CD4-positive, alpha-beta T cell treated with Interleukin-10 for 1 hour (primary cell): Measurements from ENCODE around the gene RABL6.
A peak's percentile ranks its signal among the peaks of the same experiment; 100 is the strongest.
"Not testable (repeated sequence)": the region's sequence is repeated elsewhere in the genome, so short reads cannot be mapped to it uniquely, and the experiment has no call there.

Source experiments
- DNase-seq: peaks from one replicate; pipeline ENCODE4 v3.0.0-alpha.2; 2020

The RABL6 gene

DNA sequence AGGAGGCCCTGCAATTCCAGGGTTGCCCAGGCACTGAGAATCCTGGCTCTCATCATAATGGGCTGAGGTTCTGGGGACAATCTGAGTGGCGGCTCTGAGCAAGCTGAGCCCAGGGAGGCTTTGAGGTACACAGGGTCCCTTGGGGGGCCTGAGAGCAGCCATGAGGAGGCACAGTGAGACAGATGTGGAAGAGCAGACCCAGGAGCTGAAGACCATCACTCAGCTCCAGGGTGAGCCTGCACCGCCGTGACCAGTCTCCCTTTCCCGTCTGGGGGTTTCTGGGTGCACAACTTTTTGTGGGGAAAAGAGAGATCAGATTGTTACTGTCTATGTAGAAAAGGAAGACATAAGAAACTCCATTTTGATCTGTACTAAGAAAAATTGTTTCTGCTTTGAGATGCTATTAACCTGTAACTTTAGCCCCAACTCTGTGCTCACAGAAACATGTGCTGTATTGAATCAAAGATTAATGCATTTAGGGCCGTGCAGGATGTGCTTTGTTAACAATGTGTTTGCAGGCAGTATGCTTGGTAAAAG lies 11.4 kb upstream of the RABL6 start, which contains the start of gene CCDC183:
Gene CCDC183, plus strand, starts transcription at position 101 of the 537 bp plus-strand sequence. Its CDS starts 60 bp downstream, at position 161.
- no peak for DNase-seq

DNA sequence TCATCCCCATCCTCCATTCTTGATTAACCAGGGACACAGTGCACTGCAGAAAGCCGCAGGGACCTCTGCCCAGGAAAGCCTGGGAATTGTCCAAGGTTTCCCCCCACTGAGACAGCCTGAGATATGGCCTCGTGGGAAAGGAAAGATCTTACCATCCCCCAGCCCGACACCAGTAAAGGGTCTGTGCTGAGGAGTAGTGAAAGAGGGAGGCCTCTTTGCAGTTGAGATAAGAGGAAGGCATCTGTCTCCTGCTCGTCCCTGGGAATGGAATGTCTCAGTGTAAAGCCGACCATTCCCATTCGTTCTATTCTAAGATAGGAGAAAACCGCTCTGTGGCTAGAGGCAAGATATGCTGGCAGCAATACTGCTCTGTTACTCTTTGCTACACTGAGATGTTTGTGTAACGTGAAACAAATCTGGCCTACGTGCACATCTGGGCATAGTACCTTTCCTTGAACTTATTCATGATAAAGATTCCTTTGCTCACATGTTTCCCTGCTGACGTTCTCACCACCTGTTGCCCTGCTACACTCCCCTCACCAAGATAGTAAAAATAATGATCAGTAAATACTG lies 10.9 kb upstream of the RABL6 start:
- not testable (repeated sequence) for DNase-seq

DNA sequence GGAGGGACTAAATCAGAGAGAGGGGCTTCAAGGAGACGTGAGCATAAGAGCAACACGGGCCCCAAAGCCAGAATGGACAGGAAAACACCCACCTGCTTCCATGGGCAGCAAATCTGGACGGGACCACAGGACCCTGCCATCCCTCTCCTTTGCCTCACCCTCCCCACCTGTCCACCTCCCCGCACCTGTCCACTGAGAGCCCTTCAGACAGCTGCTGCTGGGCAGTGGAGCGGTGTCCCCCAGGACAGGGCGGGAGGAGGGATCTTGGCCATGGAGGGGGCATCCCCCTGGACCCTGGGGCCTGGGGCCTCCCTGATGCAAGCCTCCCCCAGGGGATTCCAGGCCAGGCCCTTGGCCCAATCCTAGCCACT lies 9.1 kb upstream of the RABL6 start:
- no peak for DNase-seq

DNA sequence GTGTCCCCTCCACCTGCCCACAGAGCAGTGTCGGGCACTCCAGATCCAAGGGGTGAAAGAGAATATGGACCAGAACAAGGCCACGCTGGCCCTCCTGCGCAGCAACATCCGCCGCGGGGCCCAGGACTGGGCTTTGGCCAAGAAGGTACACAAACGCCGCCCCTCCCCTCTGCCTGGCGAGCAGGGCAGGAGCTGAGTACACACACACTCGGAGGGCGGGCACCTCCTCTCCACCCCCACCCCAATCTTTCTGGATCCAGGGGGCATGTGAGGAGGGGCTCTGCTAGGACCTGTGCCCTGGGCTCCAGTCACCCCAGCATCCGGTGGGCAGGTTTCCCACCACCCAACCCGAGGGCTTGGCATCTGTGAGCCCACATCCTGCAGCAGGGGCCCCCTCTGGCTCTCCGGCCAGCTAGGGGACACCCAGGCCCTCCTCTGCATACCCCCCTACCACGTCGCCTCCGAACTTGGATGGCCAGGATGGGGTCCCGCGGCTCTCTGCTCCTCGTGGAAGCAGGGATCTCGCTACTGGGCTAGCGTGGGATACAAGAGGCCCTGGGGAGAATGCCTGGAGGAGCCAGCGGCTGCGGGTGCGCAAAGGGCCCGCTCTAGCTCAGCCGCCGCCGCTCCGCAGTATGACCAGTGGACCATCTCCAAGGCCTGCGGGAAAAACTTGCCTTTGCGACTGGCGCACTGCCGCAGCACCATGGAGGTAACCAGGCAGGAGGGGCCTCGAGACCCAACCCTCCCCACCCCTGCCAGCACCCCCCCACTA lies 8.5 kb upstream of the RABL6 start:
- no peak for DNase-seq

DNA sequence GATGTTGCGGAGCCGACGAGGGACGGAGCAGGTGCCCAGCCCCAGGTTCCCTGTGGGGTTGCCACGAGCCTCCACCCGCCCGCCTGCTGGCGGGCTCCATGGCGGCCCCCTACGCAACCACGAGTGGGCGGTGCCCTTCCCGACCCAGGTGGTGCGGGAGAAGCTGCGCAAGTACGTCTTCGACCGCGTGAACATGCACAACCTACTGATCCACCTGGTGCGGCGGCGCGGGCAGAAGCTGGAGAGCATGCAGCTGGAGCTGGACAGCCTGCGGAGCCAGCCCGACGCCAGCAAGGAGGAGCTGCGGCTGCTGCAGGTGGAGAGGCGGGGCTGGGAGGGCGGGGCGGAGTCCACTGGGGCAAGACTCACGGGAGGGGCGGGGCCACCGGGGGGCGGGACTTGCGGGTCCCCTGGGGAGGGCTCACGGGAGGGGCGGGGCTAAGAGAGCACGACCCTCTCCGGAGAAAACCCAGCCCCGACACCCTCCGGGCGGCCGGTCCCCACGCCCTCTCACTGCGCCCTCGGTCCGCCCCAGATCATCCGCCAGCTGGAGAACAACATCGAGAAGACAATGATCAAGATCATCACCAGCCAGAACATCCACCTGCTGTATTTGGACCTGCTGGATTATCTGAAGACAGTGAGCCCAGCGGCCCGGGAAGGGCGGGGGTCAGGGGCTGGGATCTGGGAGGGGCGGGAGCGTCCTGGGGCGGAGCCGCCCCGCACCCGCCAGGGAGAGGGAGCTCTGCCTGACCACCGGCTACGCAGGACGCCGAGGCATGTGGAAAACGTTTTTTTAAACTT lies 7.7 kb upstream of the RABL6 start:
- peak; percentile 91 for DNase-seq

DNA sequence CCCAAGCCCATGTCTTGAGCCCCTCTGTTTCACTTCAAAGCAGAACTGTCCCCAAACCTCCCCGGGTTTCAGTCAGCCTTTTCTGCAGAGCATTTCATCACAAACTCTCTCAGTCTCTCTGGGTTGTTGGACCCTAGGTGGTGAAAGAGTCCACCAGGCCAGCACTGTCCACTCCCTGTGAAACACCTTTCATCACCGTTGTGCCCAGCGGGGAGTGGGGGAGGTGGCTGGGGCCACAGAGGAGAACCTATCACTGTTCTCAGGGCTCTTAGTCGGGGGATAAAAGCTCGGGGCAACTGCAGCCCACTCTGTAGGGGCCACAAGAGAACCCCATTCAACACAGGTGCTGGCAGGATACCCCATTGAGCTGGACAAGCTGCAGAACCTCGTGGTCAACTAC lies 5.4 kb upstream of the RABL6 start:
- DNase-seq, result no peak

DNA sequence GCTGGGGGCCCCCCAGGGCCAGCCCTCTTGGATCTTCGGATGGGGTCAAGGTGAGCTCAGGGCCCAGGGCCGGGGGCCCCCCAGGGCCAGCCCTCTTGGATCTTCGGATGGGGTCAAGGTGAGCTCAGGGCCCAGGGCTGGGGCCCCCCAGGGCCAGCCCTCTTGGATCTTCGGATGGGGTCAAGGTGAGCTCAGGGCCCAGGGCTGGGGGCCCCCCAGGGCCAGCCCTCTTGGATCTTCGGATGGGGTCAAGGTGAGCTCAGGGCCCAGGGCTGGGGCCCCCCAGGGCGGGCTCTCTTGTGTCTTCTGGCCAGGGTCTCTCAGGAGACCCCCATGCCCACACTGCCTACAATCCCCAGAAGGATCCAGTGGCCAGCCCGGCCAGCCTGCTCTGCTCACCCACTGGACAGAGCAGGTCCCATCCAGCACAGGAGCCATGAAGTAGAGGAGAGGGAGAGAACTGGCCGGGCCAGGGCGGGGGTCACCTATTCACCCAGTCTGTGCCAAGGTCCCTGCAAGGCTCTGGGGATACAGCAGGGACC lies 4.7 kb upstream of the RABL6 start:
- not testable (repeated sequence) for DNase-seq

DNA sequence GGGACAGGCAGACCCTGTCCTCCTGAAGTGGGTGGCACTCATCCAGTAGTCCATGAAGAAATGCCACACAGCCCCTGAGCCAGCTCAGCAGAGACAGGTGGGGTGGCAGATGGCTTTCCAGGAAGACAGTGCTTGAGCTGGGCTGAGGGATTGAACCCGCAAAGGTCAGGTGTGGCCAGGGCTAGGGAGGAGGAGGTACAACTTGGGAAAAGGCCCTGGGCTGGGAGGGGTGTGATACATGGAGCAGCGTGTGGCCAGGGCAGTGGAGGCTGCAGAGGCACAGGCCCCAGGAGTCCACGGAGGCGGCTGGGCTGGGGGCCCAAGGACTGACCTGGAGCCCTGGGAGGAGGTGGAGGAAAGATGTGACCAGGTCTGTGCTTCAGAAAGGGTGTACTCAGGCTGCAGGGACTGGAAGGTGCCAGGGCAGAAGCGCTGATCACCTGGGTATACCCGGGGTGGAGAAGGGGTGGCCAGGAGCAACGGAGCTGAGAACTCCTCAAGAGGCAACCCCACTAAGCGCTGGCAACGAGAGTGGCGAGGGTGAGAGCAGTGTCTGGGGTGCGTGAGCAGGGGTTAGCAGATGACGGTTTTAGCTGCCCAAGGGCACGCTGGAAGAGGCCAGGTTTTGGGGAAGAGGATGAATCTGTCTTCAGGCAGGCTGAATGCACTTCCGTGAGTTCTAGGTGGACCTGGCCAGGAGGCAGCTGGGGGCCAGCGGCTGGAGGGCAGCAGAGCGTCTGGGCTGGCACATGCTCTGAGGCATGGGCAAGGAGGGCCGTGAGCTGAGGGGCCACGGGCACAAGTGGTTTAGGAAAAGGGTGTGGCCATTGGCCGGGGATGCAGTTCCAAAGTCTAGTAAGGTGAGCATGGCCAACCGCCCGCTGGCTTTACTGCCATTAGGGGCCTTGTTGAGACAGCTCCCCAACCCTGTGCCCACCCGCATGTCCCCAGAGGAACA lies 3.9 kb upstream of the RABL6 start:
- no peak for DNase-seq

DNA sequence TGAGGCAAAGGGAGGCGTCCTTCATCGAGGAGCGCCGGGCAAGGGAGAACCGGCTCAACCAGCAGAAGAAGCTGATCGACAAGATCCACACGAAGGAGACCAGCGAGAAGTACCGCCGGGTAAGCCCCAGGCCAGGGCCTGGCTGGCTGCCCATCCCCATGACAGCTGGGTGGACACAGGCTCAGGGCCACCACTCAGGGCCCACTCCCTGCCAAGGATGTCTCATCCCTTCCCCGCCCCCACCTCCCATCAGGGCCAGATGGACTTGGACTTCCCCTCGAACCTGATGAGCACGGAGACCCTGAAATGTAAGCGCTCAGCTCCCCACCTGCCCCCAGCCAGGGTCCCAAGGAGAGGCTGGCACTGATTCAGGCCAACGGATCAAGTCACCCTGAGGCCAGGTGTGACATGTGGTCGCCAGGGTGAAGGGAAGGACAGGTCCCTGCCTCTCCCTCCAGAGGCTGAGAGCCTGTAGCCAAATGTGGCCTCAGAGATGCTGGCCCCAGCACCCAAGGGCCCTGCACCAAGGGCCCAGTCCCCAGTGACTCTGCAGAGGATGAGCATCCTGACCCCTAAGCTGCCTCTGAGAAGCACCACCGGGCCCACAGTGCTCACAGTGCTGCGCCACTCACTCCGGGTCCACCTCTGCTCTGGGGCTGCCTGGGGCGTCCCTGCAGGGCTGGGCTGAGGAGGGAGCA lies 3.1 kb upstream of the RABL6 start:
- DNase-seq, result no peak

DNA sequence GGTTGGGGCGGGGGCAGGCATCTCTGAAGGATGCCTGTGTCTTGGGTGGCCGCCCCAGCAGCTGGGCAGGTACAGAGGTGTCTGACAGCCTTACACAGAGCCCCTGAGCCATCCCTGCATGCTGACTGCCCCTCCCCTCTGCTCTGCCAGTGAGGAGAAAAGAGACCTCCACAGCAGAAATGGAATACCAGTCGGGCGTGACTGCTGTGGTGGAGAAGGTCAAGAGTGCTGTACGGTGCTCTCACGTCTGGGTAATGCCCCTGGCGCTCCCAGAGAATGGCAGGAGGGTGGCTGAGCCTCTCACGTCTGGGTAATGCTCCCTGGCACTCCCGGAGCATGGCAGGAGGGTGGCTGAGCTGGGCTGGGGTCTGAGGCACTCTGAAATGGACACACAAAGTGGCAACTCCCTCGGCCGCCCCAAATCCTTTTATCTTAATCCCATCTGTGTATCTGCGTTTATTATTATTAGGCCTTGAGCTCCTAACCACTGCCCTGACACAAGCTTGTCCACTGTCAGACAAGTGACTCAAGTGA lies 2.5 kb upstream of the RABL6 start:
- DNase-seq, result no peak

DNA sequence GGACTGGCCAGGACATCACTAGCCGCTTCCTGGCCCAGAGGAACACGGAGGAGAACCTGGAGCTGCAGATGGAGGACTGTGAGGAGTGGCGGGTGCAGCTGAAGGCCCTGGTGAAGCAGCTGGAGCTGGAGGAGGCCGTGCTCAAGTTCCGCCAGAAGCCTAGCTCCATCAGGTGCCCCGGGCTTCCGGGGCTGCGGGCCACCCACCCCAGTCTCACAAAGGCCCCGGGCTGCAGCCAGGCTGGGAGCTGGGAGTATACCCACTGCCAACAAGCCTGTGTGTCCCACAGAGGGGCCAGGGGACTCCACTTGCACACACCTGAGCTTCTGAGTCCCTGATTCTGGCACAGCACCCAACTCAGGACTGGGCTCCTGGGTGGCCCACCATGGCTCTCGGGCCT lies 1.7 kb upstream of the RABL6 start:
- no peak for DNase-seq

DNA sequence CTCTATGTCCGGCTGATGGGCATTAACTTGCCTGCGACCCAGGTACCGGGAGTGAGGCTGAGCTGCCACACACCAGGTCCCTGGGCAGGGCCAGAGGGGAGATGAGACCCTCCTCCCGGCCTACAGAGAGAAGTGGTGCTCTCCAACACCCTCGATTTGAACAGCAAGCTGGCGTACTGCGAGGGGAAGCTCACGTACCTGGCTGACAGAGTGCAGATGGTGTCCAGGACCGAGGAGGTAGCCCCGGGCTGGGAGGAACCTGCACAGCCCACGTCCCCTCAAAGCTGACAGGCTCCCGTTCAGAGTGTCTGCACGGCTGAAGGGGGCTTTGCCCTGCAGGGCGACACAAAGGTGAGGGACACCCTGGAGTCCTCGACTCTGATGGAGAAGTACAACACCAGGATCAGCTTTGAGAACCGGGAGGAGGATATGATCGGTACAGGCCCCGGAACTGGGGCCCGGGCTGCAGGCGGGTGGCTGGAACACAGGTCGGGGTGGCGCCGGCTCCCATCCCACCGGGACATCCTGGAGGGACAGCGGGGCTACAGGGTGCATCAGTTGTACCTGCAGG lies 1.0 kb upstream of the RABL6 start:
- DNase-seq, result no peak

DNA sequence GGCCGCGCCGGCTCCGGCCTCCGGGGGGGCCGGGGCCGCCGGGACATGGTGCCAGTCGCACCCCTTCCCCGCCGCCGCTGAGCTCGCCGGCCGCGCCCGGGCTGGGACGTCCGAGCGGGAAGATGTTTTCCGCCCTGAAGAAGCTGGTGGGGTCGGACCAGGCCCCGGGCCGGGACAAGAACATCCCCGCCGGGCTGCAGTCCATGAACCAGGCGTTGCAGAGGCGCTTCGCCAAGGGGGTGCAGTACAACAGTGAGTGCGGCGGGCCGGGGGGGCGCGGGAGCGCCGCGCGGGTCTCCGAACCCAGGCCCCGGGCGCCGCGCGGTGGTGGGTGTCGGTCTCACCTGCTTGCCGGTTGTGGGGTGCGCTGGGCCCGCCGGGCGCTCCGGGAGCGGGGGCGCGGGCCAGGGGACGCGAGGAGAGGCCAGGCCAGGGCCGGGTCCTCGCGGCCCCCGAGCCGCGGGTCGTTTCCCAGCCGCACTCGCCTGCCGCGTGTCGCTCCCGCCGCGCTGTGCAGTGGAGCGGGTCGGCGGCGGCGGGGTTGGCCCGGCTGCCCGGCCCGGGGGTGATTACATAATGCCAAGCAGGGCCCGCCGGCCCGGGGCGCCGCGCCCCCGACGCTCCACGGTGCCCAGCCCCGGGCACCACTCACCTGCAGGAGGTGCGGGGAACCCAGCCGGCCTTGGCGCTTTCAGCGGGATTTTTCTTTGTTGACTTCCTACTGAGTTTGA lies 492 bp downstream of the RABL6 start:
- peak; percentile 56 for DNase-seq

DNA sequence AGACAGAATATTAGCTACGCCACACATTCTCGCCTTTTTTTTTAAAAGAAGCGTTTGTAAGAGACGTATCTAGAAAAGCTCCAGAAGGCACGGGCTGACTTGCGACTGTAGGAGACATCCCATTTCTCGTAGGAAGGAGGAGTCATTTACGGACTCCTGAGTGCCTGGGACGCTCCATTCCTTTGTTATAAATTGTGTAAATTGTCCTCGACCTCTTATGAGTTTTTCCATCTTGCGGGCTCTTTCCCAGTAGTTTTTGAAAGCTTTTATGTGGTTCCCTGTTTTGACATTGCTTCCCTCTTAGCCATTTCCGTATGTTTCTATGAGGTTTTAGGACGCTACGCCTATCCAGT lies 1.0 kb downstream of the RABL6 start:
- DNase-seq, result no peak

DNA sequence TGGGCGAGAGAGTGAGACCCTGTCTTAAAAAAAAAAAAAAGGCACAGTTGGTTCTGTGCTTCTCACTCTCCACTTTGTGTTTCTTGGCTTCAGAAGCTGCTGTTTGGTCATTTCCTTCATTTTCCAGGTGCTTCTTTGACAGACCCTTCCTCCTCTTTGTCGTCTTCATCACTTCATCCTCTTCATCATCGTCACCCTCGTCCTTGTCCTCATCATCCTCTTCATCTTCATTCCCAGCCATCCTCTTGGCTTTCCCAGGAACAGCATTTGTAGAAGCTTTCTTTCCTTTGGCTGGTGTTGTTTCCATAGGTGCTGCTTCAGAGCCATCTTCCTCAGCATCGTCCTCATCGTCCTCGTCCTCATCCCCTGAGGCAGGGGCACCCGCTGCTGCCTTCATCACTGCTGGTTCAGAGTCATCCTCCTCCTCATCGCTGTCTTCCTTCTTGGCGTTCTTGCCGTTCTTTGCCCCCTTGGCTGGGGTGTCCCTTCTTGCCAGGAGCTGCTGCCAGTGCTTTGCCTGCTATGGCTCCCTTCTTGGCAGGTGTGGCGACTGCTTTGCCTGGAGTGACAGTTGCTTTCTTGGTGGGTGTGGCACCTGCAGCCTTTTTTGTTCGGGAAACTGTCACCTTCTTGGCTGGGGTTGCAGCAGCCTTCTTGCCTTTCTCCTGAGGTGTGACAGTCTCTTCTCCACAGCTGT lies 7.1 kb downstream of the RABL6 start:
- no peak for DNase-seq

DNA sequence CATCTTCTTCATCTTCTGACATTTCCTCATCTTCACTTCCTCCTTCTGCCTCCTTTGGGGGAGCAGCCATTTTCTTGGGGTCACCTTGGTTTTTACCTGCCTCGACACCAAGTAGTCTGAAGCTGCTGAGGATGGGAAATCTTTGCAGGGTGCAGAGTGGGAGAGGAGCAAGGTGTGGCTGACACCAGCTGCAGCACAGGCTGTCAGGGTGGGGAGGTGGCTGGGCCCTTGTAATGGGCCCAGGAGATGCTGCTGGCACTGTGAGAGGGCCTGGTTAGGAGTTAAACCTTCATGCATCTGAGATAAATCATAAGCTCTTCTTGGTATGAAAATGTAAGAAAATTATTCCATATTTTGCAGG lies 7.7 kb downstream of the RABL6 start:
- DNase-seq, result no peak

DNA sequence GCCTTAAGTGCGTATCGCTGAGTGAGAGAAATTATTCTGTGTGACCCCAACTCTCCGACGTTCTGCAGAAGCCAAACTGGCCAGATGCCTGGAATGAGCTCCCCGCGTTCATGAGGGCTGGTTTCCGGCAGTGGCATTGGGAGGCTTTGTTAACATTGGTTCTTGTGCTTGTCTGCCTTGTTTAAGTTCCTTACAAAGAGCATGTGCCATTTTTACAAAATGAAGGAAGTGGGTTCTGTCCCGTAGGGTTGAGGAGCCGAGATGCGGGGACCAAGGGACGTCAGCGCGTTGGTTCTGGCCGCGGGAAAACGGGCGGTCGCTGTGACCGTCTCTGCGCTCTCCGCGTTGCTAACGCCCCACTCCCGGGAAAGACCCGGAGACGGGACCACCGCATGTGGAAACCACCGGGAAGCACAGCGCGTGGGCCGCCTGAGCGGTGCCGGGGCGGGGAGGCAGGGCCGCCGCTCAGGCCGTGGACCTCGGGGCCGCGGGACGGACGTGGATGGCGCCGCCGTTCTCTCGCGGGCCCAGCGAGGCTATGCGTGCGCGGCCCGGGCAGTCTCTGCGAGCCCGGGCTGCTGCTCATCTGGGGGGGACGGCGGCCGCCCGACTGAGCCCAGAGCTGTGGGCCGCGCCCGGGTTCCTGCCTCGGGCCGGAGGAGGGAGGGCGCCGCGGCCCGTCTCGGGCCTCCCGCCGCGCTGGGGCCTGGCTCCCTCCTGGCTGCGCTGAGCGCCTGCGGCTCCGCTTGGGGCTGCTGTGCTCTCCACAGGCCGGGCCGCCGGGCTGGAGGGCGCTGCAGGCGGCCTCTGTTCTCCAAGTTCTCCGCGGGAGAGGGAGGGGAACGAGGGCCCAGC lies 13.4 kb downstream of the RABL6 start:
- DNase-seq, result no peak

DNA sequence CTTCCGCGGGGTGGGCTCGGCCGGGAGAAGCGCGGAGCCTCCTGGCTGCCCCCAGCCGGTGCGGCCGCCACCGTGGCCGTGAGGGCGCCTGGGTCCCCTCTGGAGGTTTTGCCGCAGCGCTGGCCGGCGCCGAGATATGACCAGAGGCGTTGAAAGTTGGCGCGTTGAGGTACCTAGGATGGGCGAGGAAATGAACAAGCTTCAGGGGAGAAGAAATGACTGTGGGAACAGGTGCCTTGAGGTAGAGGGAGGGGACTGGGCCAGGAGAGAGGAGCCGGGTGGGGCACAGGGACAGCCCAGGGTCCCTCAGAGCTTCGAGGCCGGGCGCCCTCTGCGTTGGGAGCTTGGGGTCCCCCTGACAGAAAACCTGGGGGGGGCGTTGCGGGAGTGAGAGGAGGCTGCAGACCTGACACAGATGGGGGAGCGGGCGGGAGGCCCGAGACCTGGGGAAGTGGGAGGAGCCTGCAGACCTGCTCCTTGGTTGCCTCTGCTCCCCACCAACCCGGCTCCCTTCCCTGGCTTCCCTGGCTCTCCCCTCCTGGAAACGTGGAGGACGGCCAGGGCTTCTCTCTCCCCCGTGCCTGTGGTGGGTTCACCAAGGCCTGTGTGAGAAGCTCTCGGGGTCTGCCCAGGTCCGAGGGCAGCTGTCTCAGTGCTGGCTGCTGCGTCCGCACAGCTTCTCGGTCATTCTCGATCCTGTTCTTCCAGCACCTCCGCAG lies 14.2 kb downstream of the RABL6 start:
- no peak for DNase-seq
